Endothelial cell of umbilical vein (primary cell): ENCODE measurements around the gene RBM47. TPM values are rescaled to one million over a fixed set of nuclear protein-coding genes. Genes with fewer than 3 reads are reported as not detected.

ENCODE experiments used
- BruUV-seq: library from RNA; stranded (reverse); fragments of 400-500 nt; replicated peaks from 2 replicates; lab custom pipeline; 2021; lab: Mats Ljungman, UMichigan
- CTCF ChIA-PET: fragments of 300-600, 350-600 bp; sonication (Branson Sonifier 250); formaldehyde crosslinking; loops from one replicate; lab custom pipeline; 2021; ENCODE audit warnings: antibody characterized with exemption, inconsistent platforms; lab: Charles Lee
- POLR2A ChIA-PET: fragments of 300-600, 350-600 bp; sonication (Branson Sonifier 250); formaldehyde crosslinking; loops from one replicate; lab custom pipeline; 2021; ENCODE audit warnings: antibody characterized with exemption, inconsistent platforms; lab: Charles Lee
- DNase-seq: peaks from one replicate; pipeline ENCODE4 v3.0.0-alpha.2; 2011; ENCODE audit warnings: low read depth, low spot score
- FAIRE-seq: peaks from 2 replicates; lab custom pipeline; 2011; peaks lifted over from hg19 to GRCh38; lab: Jason Lieb, UNC
- H2AFZ ChIP-seq: 2 replicates; pipeline ENCODE4 v1.6.0; 2012; ENCODE audit warnings: low read depth, low read length, control low read depth, inconsistent platforms
- H3K27ac ChIP-seq: 2 replicates; pipeline ENCODE4 v1.5.1; 2011; ENCODE audit warnings: low read depth, mild to moderate bottlenecking, control low read depth, low read length, moderate library complexity; ENCODE audit not compliant: insufficient read depth
- H3K27me3 ChIP-seq, 2 experiments: 2 replicates each; pipeline versions ENCODE4 v1.6.0 to v1.6.1; 2011; ENCODE audit warnings: low read length in 2 of 2, mixed read lengths in 1 of 2; ENCODE audit not compliant: control insufficient read depth in 2 of 2, insufficient read depth in 2 of 2
- H3K36me3 ChIP-seq, 2 experiments: 2 replicates in 1 of 2; 3 replicates in 1 of 2; pipeline ENCODE4 v1.5.1; 2011; ENCODE audit warnings: low read length in 2 of 2, mild to moderate bottlenecking in 1 of 2, moderate library complexity in 1 of 2; ENCODE audit not compliant: control insufficient read depth in 2 of 2, insufficient read depth in 2 of 2; ENCODE audit errors: extremely low read depth in 1 of 2
- H3K4me1 ChIP-seq: 3 replicates; pipeline ENCODE4 v1.5.1; 2011; ENCODE audit warnings: mild to moderate bottlenecking, low read length; ENCODE audit not compliant: control insufficient read depth, insufficient read depth; ENCODE audit errors: extremely low read depth
- H3K4me2 ChIP-seq: 2 replicates; pipeline ENCODE4 v1.6.1; 2011; ENCODE audit warnings: low read length, control low read depth, mixed read lengths; ENCODE audit not compliant: insufficient read depth
- H3K4me3 ChIP-seq, 3 experiments: fragments of 200-600 bp in 1 of 3; sonication (generic), shearing (Covaris generic) in 1 of 3; replicated peaks in 1 of 3; 2 replicates each; pipeline ENCODE4 v1.5.1; 2011 to 2016; ENCODE audit warnings: control low read depth in 3 of 3, low read length in 3 of 3, mild to moderate bottlenecking in 2 of 3, inconsistent platforms in 1 of 3, low read depth in 1 of 3, moderate library complexity in 1 of 3; ENCODE audit not compliant: insufficient read depth in 1 of 3
- H3K79me2 ChIP-seq: 2 replicates; pipeline ENCODE4 v1.6.0; 2012; ENCODE audit warnings: low read length, inconsistent platforms; ENCODE audit not compliant: control insufficient read depth, insufficient read depth
- H3K9ac ChIP-seq: replicated peaks from 2 replicates; pipeline ENCODE3; 2011; ENCODE audit warnings: low read length, control low read depth; ENCODE audit not compliant: insufficient read depth; ENCODE audit errors: extremely low read depth
- H3K9me1 ChIP-seq: replicated peaks from 3 replicates; pipeline ENCODE4 v1.6.0; 2011; ENCODE audit warnings: mild to moderate bottlenecking, low read length; ENCODE audit not compliant: control insufficient read depth, insufficient read depth; ENCODE audit errors: extremely low read depth
- H3K9me3 ChIP-seq: replicated peaks from 2 replicates; pipeline ENCODE4 v1.5.1; 2012; ENCODE audit warnings: low read length, inconsistent platforms; ENCODE audit not compliant: control insufficient read depth, insufficient read depth
- H4K20me1 ChIP-seq: replicated peaks from 2 replicates; pipeline ENCODE3; 2011; ENCODE audit warnings: mild to moderate bottlenecking, low read length; ENCODE audit not compliant: control insufficient read depth, insufficient read depth; ENCODE audit errors: extremely low read depth
- EZH2 ChIP-seq: IDR thresholded peaks from 2 replicates; pipeline ENCODE4 v1.6.1; 2012; ENCODE audit warnings: borderline replicate concordance, low read depth, mild to moderate bottlenecking, moderate library complexity, low read length, inconsistent platforms; ENCODE audit not compliant: severe bottlenecking
- FOS ChIP-seq: IDR thresholded peaks from 2 replicates; pipeline ENCODE4 v1.6.1; 2011; ENCODE audit warnings: mild to moderate bottlenecking, low read length, moderate library complexity, borderline replicate concordance; ENCODE audit not compliant: insufficient read depth
- GATA2 ChIP-seq: IDR thresholded peaks from 2 replicates; pipeline ENCODE4 v1.7.0; 2011; ENCODE audit warnings: low read depth, mild to moderate bottlenecking, moderate library complexity, mixed read lengths, low read length; ENCODE audit not compliant: insufficient read length, insufficient read depth
- JUN ChIP-seq: IDR thresholded peaks from 2 replicates; pipeline ENCODE4 v1.6.1; 2011; ENCODE audit warnings: borderline replicate concordance, low read depth; ENCODE audit not compliant: insufficient read length, insufficient read depth
- MYC ChIP-seq: IDR thresholded peaks from one replicate; pipeline ENCODE4 v1.6.1; 2011; ENCODE audit warnings: mild to moderate bottlenecking, low read depth, low read length
- POLR2A ChIP-seq: IDR thresholded peaks from 2 replicates; pipeline ENCODE4 v1.6.1; 2012; ENCODE audit warnings: low read depth, mild to moderate bottlenecking, control low read depth, low read length
- POLR2AphosphoS5 ChIP-seq: IDR thresholded peaks from 2 replicates; pipeline ENCODE4 v1.6.1; 2012; ENCODE audit warnings: low read depth, mild to moderate bottlenecking, control low read depth, low read length, moderate library complexity; ENCODE audit not compliant: insufficient read depth
- dilution Hi-C: fragments of 300-500 bp; cut with MboI; formaldehyde crosslinking; loops from one replicate; pipeline ENCODE4 v1.15.0; 2019; ENCODE audit warnings: low sequenced_read_pairs; ENCODE audit not compliant: extremely low pct_ligation_motif_present
- intact Hi-C: fragments of 100-400 bp; cut with micrococcal nuclease; formaldehyde crosslinking; loops from one replicate; pipeline ENCODE4 v1.10.0; 2022
- polyA plus RNA-seq, 4 experiments: library from polyadenylated mRNA; depleted of rRNA in 3 of 4; stranded (reverse) in 3 of 4; unstranded in 1 of 4; fragments of >200 nt; gene quantifications; 2 replicates each; pipeline versions ENCODE4 v1.2.1 to v1.2.3, GENCODE V29; 2011 to 2012; ENCODE audit warnings: missing spikeins in 1 of 4
- total RNA-seq: library from RNA; stranded (reverse); gene quantifications from 2 replicates; pipeline ENCODE4 v1.2.3, GENCODE V29; 2021
- TF ChIP-seq, protein P1 (sequence below), 2 donors: IDR thresholded peaks; 1 replicate in 1 of 2; 2 replicates in 1 of 2; pipeline ENCODE4 v1.5.1; 2011; ENCODE audit warnings: low read length in 2 of 2, mild to moderate bottlenecking in 2 of 2, moderate library complexity in 2 of 2, control low read depth in 1 of 2, inconsistent platforms in 1 of 2, low read depth in 1 of 2; ENCODE audit not compliant: insufficient read depth in 1 of 2; ENCODE audit errors: extremely low read depth in 1 of 2
- TF ChIP-seq, protein P2 (sequence below): IDR thresholded peaks from 2 replicates; pipeline ENCODE4 v1.6.1; 2011; ENCODE audit not compliant: insufficient read depth, insufficient read length

Gene RBM47
- total and polyA plus RNA-seq, 2 donors (not counting 3 experiments of a cell fraction or from before 2014, with no cell fraction given): not detected

DNA sequence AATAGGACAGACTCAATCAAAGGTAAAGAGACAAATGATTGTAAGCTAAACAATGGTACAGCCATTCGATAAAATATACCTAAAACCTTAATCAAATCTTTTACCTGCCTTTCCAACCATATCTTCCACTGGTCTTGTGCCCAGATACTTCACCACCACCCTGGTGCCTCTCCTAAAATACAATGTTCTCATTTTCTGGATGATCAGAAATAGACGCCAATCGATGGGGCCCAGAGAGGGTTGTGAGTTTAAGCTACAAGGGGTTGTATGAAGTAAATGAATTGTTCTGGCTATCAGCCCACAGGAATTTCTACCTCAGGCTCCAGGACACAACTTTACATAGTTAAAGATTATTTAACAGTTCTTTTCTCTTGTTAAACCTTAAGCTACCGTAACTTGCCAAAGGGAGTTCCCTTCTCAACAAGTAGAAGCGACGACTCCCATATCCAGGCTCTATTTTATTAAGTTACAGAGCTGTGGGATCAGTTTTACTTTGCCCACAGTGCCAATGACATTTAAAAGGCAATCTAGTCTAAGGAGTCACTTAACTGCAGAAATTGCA, 195.5 kb downstream of the RBM47 start:
- DNase-seq (no peak), FAIRE-seq (no peak)
- Histone ChIP-seq H3K9ac (no peak overlapping the region), H3K79me2 (no peaks in the 10 kb centered on the region), H3K4me3 (no peak overlapping the region), H3K9me1 (no peaks in the 10 kb centered on the region), H2AFZ (no peak overlapping the region), H3K27me3 (no peaks in the 10 kb centered on the region), H3K4me2 (no peak overlapping the region), H3K4me1 (no peaks in the 10 kb centered on the region), H3K36me3 (no peaks in the 10 kb centered on the region), H3K27ac (no peak overlapping the region), H3K9me3 (no peaks in the 10 kb centered on the region), H4K20me1 (no peaks in the 10 kb centered on the region)
- ChIA-PET POLR2A (no interaction called here), CTCF (interaction anchor here (0.6 to 1.0 kb wide), 2 partner anchors 69 to 238 kb away, joined by 3 read pairs; no protein-coding TSS in a partner anchor)
- dilution Hi-C loops (no loop called here), intact Hi-C loops (no loop called here)
- BruUV-seq: no TSS peak
- TF ChIP-seq GATA2 (no peak), MYC (no peak), FOS (no peak), EZH2 (no peak), POLR2AphosphoS5 (no peak), POLR2A (no peak), JUN (no peak)
- TF ChIP-seq, protein P1, sequence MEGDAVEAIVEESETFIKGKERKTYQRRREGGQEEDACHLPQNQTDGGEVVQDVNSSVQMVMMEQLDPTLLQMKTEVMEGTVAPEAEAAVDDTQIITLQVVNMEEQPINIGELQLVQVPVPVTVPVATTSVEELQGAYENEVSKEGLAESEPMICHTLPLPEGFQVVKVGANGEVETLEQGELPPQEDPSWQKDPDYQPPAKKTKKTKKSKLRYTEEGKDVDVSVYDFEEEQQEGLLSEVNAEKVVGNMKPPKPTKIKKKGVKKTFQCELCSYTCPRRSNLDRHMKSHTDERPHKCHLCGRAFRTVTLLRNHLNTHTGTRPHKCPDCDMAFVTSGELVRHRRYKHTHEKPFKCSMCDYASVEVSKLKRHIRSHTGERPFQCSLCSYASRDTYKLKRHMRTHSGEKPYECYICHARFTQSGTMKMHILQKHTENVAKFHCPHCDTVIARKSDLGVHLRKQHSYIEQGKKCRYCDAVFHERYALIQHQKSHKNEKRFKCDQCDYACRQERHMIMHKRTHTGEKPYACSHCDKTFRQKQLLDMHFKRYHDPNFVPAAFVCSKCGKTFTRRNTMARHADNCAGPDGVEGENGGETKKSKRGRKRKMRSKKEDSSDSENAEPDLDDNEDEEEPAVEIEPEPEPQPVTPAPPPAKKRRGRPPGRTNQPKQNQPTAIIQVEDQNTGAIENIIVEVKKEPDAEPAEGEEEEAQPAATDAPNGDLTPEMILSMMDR (IDR thresholded peaks at IDR 0.05; ENCODE audit: extremely low read depth in 1 of 2, insufficient read depth in 1 of 2, low read depth in 1 of 2, low read length in 2 of 2): no peak
- TF ChIP-seq, protein P2, sequence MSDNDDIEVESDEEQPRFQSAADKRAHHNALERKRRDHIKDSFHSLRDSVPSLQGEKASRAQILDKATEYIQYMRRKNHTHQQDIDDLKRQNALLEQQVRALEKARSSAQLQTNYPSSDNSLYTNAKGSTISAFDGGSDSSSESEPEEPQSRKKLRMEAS: no peak
